ENCODE data around the gene CRACR2B.

Gene CRACR2B

DNA sequence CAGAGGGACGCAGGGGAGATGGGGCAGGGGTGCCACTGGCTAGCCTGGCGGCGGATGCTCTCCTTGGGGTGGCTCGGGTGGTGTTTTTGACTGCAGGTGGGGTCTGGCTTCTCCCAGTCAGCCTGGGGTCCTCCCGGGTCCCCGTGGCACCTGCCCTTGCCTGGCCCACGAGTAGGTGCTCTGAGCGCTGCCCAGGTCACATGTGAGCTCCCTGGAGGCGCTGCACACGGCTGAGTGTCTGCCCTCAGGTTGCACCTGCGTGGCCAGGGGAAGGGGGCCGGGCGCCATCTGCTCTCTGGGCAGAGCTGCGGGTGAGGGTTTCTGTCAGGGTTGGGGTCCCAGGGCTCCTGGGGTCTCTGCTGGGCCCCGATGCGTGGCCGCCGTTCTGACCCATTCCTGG is 20.2 kb downstream of the CRACR2B start:
- no peak overlapping the region for H3K4me2 ChIP-seq (ENCODE audit: low read length)
- peaks cover 15% of the 10 kb centered on the region for H3K36me3 ChIP-seq (ENCODE audit: insufficient read depth, low read length)
- H3K4me3 ChIP-seq (ENCODE audit: low read length): no peak overlapping the region
- H3K27me3 ChIP-seq (ENCODE audit: control insufficient read depth, insufficient read depth, low read length): no peaks in the 10 kb centered on the region
- H3K9me3 ChIP-seq (replicated peaks; ENCODE audit: low read length): no peaks in the 10 kb centered on the region
- H3K9ac ChIP-seq (ENCODE audit: low read depth, low read length): no peak overlapping the region
- peaks cover 49% of the 10 kb centered on the region for H3K4me1 ChIP-seq (ENCODE audit: control insufficient read depth, insufficient read depth, low read length)

DNA sequence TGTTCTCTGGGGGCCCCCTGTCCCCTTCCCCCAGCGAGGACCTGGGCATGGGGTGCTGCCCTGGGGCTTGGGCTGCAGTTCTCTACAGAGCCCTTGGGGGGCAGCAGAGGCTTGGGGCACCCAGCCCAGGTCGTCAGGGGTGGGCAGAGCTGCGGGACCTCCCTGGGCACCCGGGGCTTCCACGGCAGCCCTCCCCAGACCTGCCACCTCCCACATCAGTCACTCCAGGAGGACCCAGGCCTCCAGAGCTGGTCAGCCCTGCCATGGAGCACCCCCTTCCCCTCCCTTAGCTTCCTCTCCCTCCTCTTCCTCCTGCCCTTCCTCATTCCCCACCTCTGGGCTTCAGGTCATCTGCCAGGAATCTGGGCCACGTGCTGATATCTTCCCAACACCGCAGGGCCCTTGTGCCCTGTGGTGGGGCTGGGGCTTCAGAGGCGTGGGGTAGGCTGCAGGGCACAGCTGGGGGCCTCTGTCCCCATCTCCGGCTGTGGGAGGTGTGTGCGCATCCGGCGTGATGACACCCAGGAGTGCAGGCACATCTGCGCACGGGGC is 20.7 kb downstream of the CRACR2B start:
- Histone ChIP-seq H3K4me3 (ENCODE audit: low read length) (no peak overlapping the region), H3K9ac (ENCODE audit: low read depth, low read length) (no peak overlapping the region), H3K4me1 (ENCODE audit: control insufficient read depth, insufficient read depth, low read length) (peaks cover 49% of the 10 kb centered on the region), H3K27me3 (ENCODE audit: control insufficient read depth, insufficient read depth, low read length) (no peaks in the 10 kb centered on the region), H3K9me3 (replicated peaks; ENCODE audit: low read length) (no peaks in the 10 kb centered on the region), H3K4me2 (ENCODE audit: low read length) (peak overlapping the region; percentile 75), H3K36me3 (ENCODE audit: insufficient read depth, low read length) (peaks cover 15% of the 10 kb centered on the region)

- peak overlapping the region; percentile 45 for H3K4me3 ChIP-seq (ENCODE audit: low read length)
- no peaks in the 10 kb centered on the region for H3K27me3 ChIP-seq (ENCODE audit: control insufficient read depth, insufficient read depth, low read length)
- peak overlapping the region; percentile 75 for H3K4me2 ChIP-seq (ENCODE audit: low read length)
- H3K9ac ChIP-seq (ENCODE audit: low read depth, low read length): no peak overlapping the region
- peaks cover 43% of the 10 kb centered on the region for H3K4me1 ChIP-seq (ENCODE audit: control insufficient read depth, insufficient read depth, low read length)
- no peaks in the 10 kb centered on the region for H3K9me3 ChIP-seq (replicated peaks; ENCODE audit: low read length)
- H3K36me3 ChIP-seq (ENCODE audit: insufficient read depth, low read length): peaks cover 15% of the 10 kb centered on the region
Measured at GRCh38 chr11:849104-849824, 21.5 kb downstream of the CRACR2B start.

DNA sequence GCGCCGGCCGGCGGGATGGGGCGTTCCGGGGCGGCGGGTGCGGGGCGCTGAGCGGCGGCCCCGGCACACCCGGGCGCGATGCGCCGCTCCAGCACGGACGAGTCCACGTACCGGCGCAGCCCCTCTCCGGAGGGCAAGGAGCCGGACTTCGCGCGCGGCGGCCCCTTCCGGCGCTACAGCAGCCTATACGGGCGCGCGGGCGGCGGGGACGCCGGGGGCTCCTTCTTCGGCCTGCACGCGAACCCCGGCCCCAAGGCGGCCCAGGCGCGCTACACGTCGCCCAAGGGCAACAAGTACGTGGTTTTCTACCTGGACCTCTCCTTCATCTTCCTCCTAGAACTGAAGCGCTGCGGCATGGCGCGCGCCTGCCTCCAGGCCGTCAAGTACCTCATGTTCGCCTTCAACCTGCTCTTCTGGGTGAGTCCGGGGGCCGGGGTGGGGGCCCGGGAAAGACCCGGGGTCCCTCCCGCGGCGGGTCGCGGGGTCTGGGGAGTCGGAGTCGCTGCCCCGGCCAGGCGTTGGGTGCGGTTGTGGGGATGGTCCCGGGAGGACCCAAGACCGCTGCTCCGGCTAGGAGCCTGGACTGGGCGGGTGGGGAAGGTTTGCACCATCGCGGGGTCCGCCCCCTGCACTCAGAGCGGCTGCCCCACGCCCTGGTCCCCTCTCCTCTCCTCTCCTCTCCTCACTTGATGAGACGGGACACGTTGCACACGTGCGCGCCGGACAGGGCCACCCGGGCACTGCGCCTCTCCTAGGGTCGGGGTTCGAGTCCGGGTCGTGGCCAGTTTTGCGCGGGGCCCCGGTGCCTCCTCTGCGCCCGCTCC is 22.4 kb downstream of the CRACR2B start:
- Histone ChIP-seq H3K4me3 (ENCODE audit: low read length) (no peak overlapping the region), H3K36me3 (ENCODE audit: insufficient read depth, low read length) (peaks cover 15% of the 10 kb centered on the region), H3K9me3 (replicated peaks; ENCODE audit: low read length) (no peaks in the 10 kb centered on the region), H3K27me3 (ENCODE audit: control insufficient read depth, insufficient read depth, low read length) (no peaks in the 10 kb centered on the region), H3K4me2 (ENCODE audit: low read length) (peak overlapping the region; percentile 67), H3K4me1 (ENCODE audit: control insufficient read depth, insufficient read depth, low read length) (peaks cover 35% of the 10 kb centered on the region), H3K9ac (ENCODE audit: low read depth, low read length) (no peak overlapping the region)

GRCh38 chr11:850775-851763 is 23.4 kb downstream of the CRACR2B start:
- Histone ChIP-seq H3K9ac (ENCODE audit: low read depth, low read length) (no peak overlapping the region), H3K9me3 (replicated peaks; ENCODE audit: low read length) (no peaks in the 10 kb centered on the region), H3K4me3 (ENCODE audit: low read length) (no peak overlapping the region), H3K4me1 (ENCODE audit: control insufficient read depth, insufficient read depth, low read length) (peaks cover 26% of the 10 kb centered on the region), H3K4me2 (ENCODE audit: low read length) (no peak overlapping the region), H3K36me3 (ENCODE audit: insufficient read depth, low read length) (peaks cover 19% of the 10 kb centered on the region), H3K27me3 (ENCODE audit: control insufficient read depth, insufficient read depth, low read length) (no peaks in the 10 kb centered on the region)

DNA sequence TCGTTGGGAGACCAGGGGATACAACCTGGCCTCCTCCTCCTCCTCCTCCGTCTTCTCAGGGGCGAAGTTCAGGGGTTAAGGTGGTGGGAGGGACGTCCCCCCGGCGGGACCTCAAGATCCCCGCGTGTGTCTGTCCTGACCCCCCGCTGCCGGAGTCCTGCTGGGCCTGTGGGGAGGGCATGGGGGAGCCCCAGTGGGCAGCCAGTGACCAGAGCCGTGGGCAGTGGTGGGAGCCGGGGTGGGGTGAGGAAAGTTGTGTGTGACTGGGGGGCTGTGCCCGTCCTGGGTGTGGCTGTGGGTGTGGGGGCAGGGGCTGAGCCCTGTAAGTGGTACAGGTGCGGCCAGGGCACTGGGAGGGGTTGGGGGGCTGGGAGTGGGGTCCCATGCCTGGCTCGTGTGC is 25.0 kb downstream of the CRACR2B start:
- no peaks in the 10 kb centered on the region for H3K27me3 ChIP-seq (ENCODE audit: control insufficient read depth, insufficient read depth, low read length)
- no peak overlapping the region for H3K4me3 ChIP-seq (ENCODE audit: low read length)
- H3K36me3 ChIP-seq (ENCODE audit: insufficient read depth, low read length): peaks cover 21% of the 10 kb centered on the region
- H3K9me3 ChIP-seq (replicated peaks; ENCODE audit: low read length): no peaks in the 10 kb centered on the region
- peaks cover 14% of the 10 kb centered on the region for H3K4me1 ChIP-seq (ENCODE audit: control insufficient read depth, insufficient read depth, low read length)
- H3K9ac ChIP-seq (ENCODE audit: low read depth, low read length): no peak overlapping the region
- no peak overlapping the region for H3K4me2 ChIP-seq (ENCODE audit: low read length)

DNA sequence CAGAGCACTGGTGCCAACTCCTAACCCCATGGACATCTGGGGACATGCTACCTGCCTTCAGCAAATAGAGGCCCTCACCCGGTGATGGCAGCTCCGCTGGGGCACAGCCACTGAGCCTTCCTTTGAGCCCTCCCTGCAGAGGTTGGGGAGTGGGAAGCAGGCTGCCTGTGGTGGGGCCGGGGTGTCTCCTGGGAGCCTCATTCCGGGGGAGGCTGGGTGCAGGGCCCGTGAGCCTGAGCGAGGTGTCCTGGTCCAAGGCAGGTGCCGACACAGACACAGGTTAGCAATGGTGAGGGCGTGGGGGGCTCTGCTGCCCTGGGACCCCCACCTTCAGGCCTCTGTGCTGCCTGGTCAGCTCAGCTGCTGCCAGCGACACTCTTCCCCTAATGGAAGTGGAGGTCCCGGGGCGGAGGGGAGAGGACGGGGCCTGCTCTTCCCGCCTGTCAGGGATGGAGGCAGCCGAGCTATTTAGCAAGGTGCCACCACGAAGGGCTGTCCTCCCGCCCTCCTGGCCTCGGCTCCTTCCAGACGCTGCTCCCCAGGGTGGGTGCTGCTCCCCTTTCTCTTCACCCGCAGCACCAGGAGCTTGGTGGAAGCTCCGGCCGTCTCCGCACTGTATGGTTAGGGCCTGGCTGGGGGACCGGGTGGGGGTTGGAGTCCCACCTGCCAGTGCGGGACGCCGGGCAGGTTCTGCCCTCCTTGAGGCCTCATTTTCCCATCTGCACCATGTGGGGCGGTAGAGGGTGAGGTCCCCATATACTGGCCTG is 26.1 kb downstream of the CRACR2B start:
- H3K9me3 ChIP-seq (replicated peaks; ENCODE audit: low read length): no peaks in the 10 kb centered on the region
- H3K9ac ChIP-seq (ENCODE audit: low read depth, low read length): no peak overlapping the region
- no peak overlapping the region for H3K4me3 ChIP-seq (ENCODE audit: low read length)
- no peak overlapping the region for H3K4me2 ChIP-seq (ENCODE audit: low read length)
- H3K4me1 ChIP-seq (ENCODE audit: control insufficient read depth, insufficient read depth, low read length): peaks cover 5% of the 10 kb centered on the region
- H3K27me3 ChIP-seq (ENCODE audit: control insufficient read depth, insufficient read depth, low read length): no peaks in the 10 kb centered on the region
- H3K36me3 ChIP-seq (ENCODE audit: insufficient read depth, low read length): peaks cover 20% of the 10 kb centered on the region

DNA sequence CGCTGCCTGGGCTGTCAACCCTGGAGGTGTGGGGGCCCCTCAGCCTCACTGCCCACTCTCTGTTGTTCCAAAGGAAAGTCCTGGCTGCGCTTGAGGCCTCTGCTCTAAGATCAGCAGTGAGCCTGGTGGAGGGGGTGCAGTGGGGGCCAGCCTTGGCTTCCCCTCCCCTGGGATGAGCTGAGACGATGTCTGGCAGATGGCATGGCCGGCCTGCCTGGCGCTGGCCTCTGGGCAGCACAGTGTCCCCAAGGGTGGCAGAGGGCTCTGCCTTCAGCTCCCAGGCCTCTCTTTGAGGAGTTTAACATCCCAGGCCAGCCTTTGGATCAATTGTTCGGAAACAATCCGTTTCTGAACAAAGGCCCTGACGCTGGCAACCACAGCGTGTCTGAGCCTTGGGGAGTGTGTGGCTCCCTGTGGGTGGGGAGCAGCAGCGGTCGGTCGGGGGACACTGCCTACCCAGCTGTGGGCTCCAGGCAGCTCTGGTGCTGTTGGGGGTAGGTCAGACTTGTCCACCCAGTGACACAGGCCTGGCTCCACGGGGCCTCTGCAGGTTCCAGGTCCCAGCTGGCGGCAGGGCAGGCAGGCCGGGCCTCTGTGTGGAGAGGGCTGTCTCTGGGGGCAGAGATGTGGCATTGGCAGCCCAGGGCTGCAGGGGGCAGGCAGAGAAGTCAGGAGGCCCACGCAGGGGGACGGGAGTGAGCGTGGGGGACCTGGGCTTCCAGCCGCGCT is 27.0 kb downstream of the CRACR2B start:
- Histone ChIP-seq H3K9me3 (replicated peaks; ENCODE audit: low read length) (no peaks in the 10 kb centered on the region), H3K9ac (ENCODE audit: low read depth, low read length) (no peak overlapping the region)

DNA sequence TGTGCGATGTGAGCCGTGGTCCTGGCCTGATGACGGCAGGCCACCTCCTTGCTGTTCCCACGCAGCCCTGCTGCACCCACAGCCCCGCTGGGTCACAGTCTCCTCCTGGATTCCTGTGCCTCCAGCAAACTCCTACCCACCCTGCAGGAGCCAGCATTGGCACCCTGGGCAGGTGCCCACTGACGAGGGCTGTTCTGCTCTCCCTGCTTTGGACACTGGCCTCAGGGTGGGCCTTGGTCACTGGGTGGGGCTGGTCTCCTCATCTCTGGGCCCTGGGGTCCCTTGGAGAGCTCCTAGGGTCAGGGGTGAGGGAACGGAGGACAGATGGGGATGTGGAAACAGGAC is 27.6 kb downstream of the CRACR2B start:
- Histone ChIP-seq H3K9me3 (replicated peaks; ENCODE audit: low read length) (no peaks in the 10 kb centered on the region), H3K4me2 (ENCODE audit: low read length) (no peak overlapping the region), H3K4me3 (ENCODE audit: low read length) (no peak overlapping the region), H3K36me3 (ENCODE audit: insufficient read depth, low read length) (peaks cover 20% of the 10 kb centered on the region), H3K27me3 (ENCODE audit: control insufficient read depth, insufficient read depth, low read length) (no peaks in the 10 kb centered on the region), H3K4me1 (ENCODE audit: control insufficient read depth, insufficient read depth, low read length) (peaks cover 8% of the 10 kb centered on the region), H3K9ac (ENCODE audit: low read depth, low read length) (no peak overlapping the region)

More for the DNA sequence above, 27.0 kb downstream of the CRACR2B start:
- Histone ChIP-seq H3K4me3 (ENCODE audit: low read length) (no peak overlapping the region), H3K27me3 (ENCODE audit: control insufficient read depth, insufficient read depth, low read length) (no peaks in the 10 kb centered on the region), H3K4me2 (ENCODE audit: low read length) (no peak overlapping the region), H3K36me3 (ENCODE audit: insufficient read depth, low read length) (peaks cover 20% of the 10 kb centered on the region), H3K4me1 (ENCODE audit: control insufficient read depth, insufficient read depth, low read length) (peaks cover 5% of the 10 kb centered on the region)

GRCh38 chr11:855796-856195 is 28.1 kb downstream of the CRACR2B start:
- H3K27me3 ChIP-seq (ENCODE audit: control insufficient read depth, insufficient read depth, low read length): no peaks in the 10 kb centered on the region
- no peak overlapping the region for H3K9ac ChIP-seq (ENCODE audit: low read depth, low read length)
- no peak overlapping the region for H3K4me3 ChIP-seq (ENCODE audit: low read length)
- peaks cover 8% of the 10 kb centered on the region for H3K4me1 ChIP-seq (ENCODE audit: control insufficient read depth, insufficient read depth, low read length)
- H3K9me3 ChIP-seq (replicated peaks; ENCODE audit: low read length): no peaks in the 10 kb centered on the region
- peaks cover 17% of the 10 kb centered on the region for H3K36me3 ChIP-seq (ENCODE audit: insufficient read depth, low read length)
- no peak overlapping the region for H3K4me2 ChIP-seq (ENCODE audit: low read length)
